Progenitor cell of endocrine pancreas (in vitro differentiated cells): ENCODE data around the gene KRT27. TPM values are rescaled to one million over a fixed set of nuclear protein-coding genes. Genes with fewer than 3 reads are reported as not detected.

Experiments
- DNase-seq: peaks from one replicate; pipeline ENCODE4 v3.0.0; 2021; ENCODE audit warnings: low spot score; ENCODE audit not compliant: unreplicated experiment
- H3K27ac Mint-ChIP-seq: 2 replicates; pipeline ENCODE4 v1.8.0; 2021; ENCODE audit warnings: mild to moderate bottlenecking, moderate library complexity, mixed read lengths
- H3K27me3 Mint-ChIP-seq: 2 replicates; pipeline ENCODE4 v1.8.0; 2021; ENCODE audit warnings: mixed read lengths
- H3K36me3 Mint-ChIP-seq: 2 replicates; pipeline ENCODE4 v1.8.0; 2022; ENCODE audit warnings: mixed read lengths; ENCODE audit not compliant: insufficient read depth
- H3K4me1 Mint-ChIP-seq: 2 replicates; pipeline ENCODE4 v1.8.0; 2021; ENCODE audit warnings: low read depth, mixed read lengths
- H3K4me3 Mint-ChIP-seq: 2 replicates; pipeline ENCODE4 v1.8.0; 2021; ENCODE audit warnings: low read depth, mild to moderate bottlenecking, moderate library complexity, mixed read lengths
- H3K9me3 Mint-ChIP-seq: 2 replicates; pipeline ENCODE4 v1.8.0; 2021; ENCODE audit warnings: low read depth, mixed read lengths
- CTCF ChIP-seq: fragments of 200-600 bp; sonication (generic); IDR thresholded peaks from one replicate; pipeline ENCODE4 v1.5.0; 2021; ENCODE audit warnings: antibody characterized with exemption, mild to moderate bottlenecking; ENCODE audit not compliant: unreplicated experiment
- total RNA-seq: library from RNA; stranded (reverse); gene quantifications from 2 replicates; pipeline ENCODE4 v1.2.1, GENCODE V29; 2021

Gene KRT27
- total RNA-seq, 1 donor from 2014 or later = not detected

GRCh38 chr17:40779181-40779909 lies 3.0 kb downstream of the KRT27 start:
- Mint-ChIP-seq H3K4me1 (no peaks in the 10 kb centered on the region), H3K27ac (no peak overlapping the region), H3K36me3 (no peaks in the 10 kb centered on the region), H3K9me3 (no peaks in the 10 kb centered on the region), H3K4me3 (no peak overlapping the region), H3K27me3 (peaks cover 19% of the 10 kb centered on the region)
- TF ChIP-seq CTCF = no peak
- DNase-seq = no peak

GRCh38 chr17:40778461-40778860 lies 3.9 kb downstream of the KRT27 start:
- Mint-ChIP-seq H3K27ac (no peak overlapping the region), H3K27me3 (peaks cover 19% of the 10 kb centered on the region), H3K36me3 (no peaks in the 10 kb centered on the region), H3K4me1 (no peaks in the 10 kb centered on the region), H3K4me3 (no peak overlapping the region), H3K9me3 (no peaks in the 10 kb centered on the region)
- no peak for TF ChIP-seq CTCF
- DNase-seq = no peak

- H3K4me3 Mint-ChIP-seq = no peak overlapping the region
- H3K27ac Mint-ChIP-seq = no peak overlapping the region
- no peaks in the 10 kb centered on the region for H3K9me3 Mint-ChIP-seq
- no peak for TF ChIP-seq CTCF
- H3K36me3 Mint-ChIP-seq = no peaks in the 10 kb centered on the region
- no peaks in the 10 kb centered on the region for H3K4me1 Mint-ChIP-seq
- H3K27me3 Mint-ChIP-seq = peaks cover 19% of the 10 kb centered on the region
- no peak for DNase-seq
Measured at GRCh38 chr17:40777971-40778370, 4.4 kb downstream of the KRT27 start.

GRCh38 chr17:40777459-40777858 lies 4.9 kb downstream of the KRT27 start:
- H3K9me3 Mint-ChIP-seq = no peaks in the 10 kb centered on the region
- no peak overlapping the region for H3K27ac Mint-ChIP-seq
- TF ChIP-seq CTCF = no peak
- no peaks in the 10 kb centered on the region for H3K4me1 Mint-ChIP-seq
- no peaks in the 10 kb centered on the region for H3K36me3 Mint-ChIP-seq
- H3K27me3 Mint-ChIP-seq = peaks cover 19% of the 10 kb centered on the region
- no peak overlapping the region for H3K4me3 Mint-ChIP-seq
- no peak for DNase-seq

- Mint-ChIP-seq H3K27me3 (peaks cover 24% of the 10 kb centered on the region), H3K4me1 (no peaks in the 10 kb centered on the region), H3K36me3 (no peaks in the 10 kb centered on the region), H3K27ac (no peak overlapping the region), H3K9me3 (no peaks in the 10 kb centered on the region), H3K4me3 (no peak overlapping the region)
- no peak for DNase-seq
- no peak for TF ChIP-seq CTCF
Measured at GRCh38 chr17:40775945-40776344, 6.4 kb downstream of the KRT27 start.
